SIG-M5 treated with dmso at 0.1 percent for 504 hours (cell line): ENCODE data around the gene CDH13.
A peak's percentile ranks its signal among the peaks of the same experiment; 100 is the strongest.

Source experiments
- DNase-seq: peaks from one replicate; lab custom pipeline; 2025; ENCODE audit not compliant: unreplicated experiment; lab: John Stamatoyannopoulos, UW

CDH13 gene

DNA sequence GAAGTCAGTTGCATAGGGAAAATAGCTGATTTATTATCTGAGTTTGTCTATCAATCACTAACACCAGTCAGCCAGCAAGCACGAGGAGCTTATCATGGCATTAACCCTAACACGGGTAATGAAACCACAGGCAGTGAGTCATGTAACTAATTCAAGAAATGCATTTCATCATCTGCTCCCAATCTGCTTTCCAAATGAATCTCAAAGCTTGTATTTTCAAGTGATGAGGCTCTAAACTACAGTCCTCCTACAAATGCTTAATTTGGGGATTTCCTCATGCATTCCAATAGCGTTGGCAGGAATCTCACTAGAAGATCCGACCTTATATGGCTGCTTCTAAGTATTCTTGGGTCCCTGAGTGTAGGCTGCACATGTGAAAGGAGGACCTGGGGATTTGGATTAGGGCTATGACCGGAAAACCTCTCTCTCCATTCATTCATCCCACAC lies 1062.6 kb downstream of the CDH13 start:
- DNase-seq = peak; percentile 68

- DNase-seq = no peak
Measured at GRCh38 chr16:83692224-83692623, 1065.5 kb downstream of the CDH13 start.

- no peak for DNase-seq
Measured at GRCh38 chr16:83698964-83699363, 1072.2 kb downstream of the CDH13 start.

- no peak for DNase-seq
Measured at GRCh38 chr16:83699817-83700216, 1073.0 kb downstream of the CDH13 start.

GRCh38 chr16:83700918-83701317 lies 1074.1 kb downstream of the CDH13 start:
- no peak for DNase-seq

DNA sequence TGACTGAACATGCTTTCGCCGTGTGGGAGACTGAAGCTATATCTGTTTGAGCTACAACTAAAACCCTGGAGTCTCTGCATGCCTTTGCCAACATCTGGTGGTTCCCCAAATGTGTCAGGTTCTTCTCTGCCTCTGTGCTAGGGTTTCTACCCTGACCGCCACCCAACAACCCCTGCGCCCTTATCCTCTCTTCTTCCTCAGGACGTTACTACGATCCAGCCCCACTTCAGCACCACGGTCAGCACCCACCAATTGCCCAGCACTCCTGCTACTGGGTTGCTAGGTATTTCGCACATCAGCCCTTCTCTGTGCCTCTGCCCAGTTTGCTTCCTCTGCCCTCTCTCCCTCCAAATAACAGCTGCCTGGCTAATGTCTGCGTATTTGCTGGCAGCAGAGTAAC lies 1074.7 kb downstream of the CDH13 start:
- DNase-seq = peak; percentile 7

DNA sequence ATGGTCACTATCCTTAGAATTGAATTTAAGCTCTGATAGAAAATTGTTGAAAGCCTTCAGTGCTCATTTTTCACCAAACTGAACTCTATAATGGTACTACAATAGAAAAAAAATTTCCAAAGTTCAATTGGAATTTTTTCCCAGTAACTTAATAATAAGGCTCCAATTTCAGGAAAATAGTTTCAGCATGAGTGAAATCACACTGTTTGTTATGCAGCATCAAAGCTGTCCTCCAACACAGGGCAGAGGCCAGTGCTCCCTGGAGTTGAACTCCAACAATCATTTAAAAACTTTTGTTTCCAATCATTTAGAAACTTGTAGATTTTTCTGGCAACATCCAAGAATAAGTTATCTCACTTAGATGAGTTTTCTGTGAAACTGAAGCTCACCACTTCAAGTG lies 1077.9 kb downstream of the CDH13 start:
- no peak for DNase-seq

GRCh38 chr16:83705856-83706255 lies 1079.1 kb downstream of the CDH13 start:
- no peak for DNase-seq

DNA sequence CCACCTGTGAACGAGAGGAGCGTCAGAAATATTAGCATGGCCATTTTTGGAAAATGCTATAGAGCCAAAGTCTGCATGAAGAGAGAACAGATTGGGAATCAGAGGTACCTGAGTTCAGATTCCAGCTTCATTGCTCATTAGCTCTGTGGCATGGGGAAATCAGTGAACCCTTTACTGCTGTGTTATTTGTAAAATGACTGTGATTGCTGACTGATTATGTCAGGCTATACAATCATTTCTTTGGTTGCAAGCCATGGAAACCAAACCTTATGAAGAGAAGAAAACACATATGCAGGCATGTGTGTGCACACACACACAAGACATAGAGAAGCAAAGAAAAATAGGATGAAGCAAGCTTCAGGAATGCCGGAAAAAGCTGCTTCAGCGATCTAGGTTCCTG lies 1079.6 kb downstream of the CDH13 start:
- no peak for DNase-seq

DNA sequence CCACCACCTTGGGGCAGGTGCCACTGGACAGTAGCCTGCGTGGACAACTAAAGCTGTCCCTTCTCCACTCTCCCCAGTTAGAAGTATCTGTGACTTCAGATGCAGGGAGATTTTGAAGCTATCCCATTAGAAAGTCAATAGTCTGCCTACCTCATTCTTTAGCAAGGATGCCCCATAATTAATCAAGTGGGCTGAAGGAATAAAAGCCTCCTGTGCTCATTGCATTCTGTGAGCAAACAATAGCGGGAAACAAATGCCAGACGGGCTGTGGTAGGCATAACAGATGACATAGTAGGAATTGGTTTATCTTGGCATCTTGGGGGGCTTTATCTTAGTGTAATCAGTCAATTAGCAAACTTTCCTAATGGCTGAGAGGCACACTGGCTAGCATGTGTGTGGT lies 1084.3 kb downstream of the CDH13 start:
- DNase-seq = no peak

DNA sequence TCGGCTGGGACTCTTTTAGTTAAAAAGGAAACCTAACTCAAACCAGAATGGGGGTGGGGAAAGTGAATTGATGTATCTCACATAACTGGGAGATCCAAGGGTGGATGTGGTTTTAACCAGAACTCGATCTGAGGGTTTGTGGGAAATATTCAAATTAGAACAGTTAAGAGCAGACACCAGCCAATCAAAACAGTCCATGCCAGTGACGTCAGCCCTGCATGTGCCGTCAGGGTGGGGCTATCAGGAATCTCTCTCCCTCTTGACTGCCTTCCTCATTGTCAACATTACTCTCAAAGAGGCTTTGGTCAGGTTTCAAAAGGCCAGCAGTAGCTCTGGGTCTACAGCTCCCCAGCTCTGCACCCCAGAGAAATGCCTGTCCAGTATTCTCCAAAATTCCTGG lies 1086.8 kb downstream of the CDH13 start:
- DNase-seq = no peak

GRCh38 chr16:83714286-83714685 lies 1087.5 kb downstream of the CDH13 start:
- no peak for DNase-seq

GRCh38 chr16:83715217-83715920 lies 1088.6 kb downstream of the CDH13 start:
- DNase-seq = no peak

GRCh38 chr16:83717308-83717707 lies 1090.5 kb downstream of the CDH13 start:
- no peak for DNase-seq

GRCh38 chr16:83717814-83718213 lies 1091.0 kb downstream of the CDH13 start:
- DNase-seq = no peak

DNA sequence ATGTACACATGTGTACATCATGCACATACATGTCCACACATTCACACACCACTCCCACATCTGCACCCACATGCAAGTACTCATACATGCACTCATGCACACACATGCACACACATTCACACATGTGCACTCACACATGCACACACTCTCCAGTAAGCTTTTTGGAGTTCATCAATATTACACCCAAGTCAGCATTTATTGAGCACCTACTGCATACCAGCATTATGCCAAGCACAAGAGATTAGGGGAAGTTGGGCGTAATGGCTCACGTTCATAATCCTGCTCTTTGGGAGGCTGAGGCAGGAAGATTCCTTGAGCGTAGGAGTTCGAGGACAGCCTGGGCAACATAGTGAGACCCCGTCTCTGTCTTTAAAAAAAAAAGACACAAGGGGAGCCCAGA lies 1093.4 kb downstream of the CDH13 start:
- DNase-seq = no peak

GRCh38 chr16:83720981-83721380 lies 1094.2 kb downstream of the CDH13 start:
- no peak for DNase-seq

DNA sequence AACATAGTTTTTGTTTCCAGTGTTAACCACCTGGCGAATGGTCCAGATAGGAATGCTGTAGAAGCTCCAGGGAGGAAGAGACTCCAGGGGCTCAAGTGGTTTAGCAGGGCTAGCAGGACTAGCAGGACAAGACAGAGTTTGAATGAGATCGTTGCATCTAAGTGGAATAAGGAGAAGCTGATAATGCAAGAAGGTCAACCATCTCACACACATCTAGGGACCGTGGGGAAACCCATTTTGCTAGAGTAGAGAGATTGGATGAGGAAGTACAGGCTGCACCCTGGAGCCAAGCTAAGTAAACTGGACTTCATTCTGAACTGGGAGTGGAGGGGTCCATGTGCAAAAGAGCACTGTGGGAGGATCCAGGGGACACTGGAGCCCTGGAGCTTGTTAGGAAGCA lies 1094.9 kb downstream of the CDH13 start:
- no peak for DNase-seq

DNA sequence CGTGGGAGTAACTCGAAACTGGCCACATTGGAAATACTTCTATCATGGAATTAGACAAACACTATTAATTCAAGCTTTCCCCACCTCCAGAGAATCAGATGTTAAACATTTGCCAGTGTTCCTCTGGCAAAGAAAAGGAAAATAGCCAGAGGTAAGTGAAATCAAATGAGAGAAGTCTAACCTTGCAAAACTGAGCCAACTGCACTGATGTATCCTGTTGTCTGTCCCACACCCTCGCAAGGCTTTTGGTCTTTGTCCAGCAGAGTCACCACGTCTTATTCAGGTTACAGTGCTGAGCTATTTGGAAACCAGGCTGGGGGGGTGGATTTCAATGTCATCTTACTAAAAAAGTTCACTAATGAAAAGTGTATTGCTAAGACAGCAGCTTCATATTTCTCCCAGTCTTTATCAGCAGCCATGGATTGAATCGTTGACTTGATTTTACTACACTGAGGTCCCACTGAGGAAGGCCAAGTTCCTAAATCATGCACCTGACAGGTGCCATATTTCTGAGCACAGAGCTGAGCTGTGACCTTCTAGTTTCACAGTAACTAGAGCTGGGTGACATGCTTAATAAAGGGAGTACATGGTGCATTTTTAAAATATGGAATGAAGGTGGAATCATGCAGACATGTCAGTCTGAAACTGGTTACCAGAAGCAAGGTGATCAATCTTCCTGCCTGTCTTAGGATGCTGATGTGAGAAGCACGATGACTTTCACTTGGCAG lies 1095.9 kb downstream of the CDH13 start:
- DNase-seq = no peak

- DNase-seq = no peak
Measured at GRCh38 chr16:83723244-83723643, 1096.5 kb downstream of the CDH13 start.

DNA sequence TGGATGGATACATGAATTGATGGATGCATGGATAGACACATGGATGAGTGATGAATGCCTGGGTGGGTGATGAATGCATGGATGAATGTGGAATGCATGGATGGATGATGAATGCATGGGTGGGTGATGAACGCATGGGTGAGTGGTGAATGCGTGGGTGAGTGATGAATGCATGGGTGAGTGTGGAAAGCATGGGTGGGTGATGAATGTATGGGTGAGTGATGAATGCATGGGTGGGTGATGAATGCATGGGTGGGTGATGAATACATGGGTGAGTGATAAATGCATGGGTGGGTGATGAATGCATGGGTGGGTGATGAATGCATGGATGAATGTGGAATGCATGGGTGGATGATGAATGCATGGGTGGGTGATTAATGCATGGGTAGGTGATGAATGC lies 1097.1 kb downstream of the CDH13 start:
- DNase-seq = no peak

GRCh38 chr16:83724585-83724984 lies 1097.8 kb downstream of the CDH13 start:
- DNase-seq = no peak

DNA sequence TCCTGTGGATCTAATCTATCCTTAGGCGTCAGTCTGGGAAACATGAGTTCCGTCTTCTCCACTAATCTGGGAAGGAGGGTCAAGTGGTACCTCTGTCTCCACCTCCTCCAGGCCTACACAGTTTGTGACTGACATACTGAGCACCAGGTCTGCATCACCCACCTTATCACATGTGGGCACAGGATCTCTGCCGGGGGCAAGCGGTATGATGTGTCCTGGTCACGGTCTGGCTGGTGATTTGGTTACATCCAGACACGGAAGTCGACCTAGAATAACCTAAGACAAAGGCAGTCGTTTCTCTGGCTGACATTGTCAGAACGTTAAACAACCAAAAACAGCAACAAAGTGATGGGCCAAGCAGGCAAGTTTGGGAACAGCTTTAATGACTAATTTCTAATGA lies 1098.5 kb downstream of the CDH13 start:
- no peak for DNase-seq
